H1 (cell line): ENCODE results near the gene KCNMA1. TPM values are rescaled to one million over a fixed set of nuclear protein-coding genes. Genes with fewer than 3 reads are reported as not detected.

Experiments
- CEBPB ChIP-seq: IDR thresholded peaks from 2 replicates; pipeline ENCODE4 v1.6.1; 2012; ENCODE audit warnings: low read depth, low read length
- EGR1 ChIP-seq: IDR thresholded peaks from 2 replicates; pipeline ENCODE4 v1.6.1; 2011; ENCODE audit warnings: low read depth, low read length, borderline replicate concordance
- RAD21 ChIP-seq, 2 experiments: IDR thresholded peaks in 1 of 2; conservative IDR thresholded peaks in 1 of 2; 2 replicates each; pipeline ENCODE4 v1.6.1; 2011; ENCODE audit warnings: low read depth in 2 of 2, low read length in 2 of 2, improper control_type of control experiment in 1 of 2, inconsistent platforms in 1 of 2, mild to moderate bottlenecking in 1 of 2, moderate library complexity in 1 of 2
- SRF ChIP-seq: IDR thresholded peaks from 2 replicates; pipeline ENCODE4 v1.6.1; 2011; ENCODE audit warnings: mild to moderate bottlenecking, low read depth, low read length, moderate library complexity
- polyA plus RNA-seq, 7 experiments: library from polyadenylated mRNA; depleted of rRNA in 3 of 7; stranded (reverse) in 5 of 7; unstranded in 2 of 7; fragments of >200 nt in 5 of 7; fragments of 200-250 nt in 2 of 7; gene quantifications; 1 replicate in 5 of 7; 2 replicates in 1 of 7; 4 replicates in 1 of 7; pipeline versions ENCODE4 v1.2.1 to v1.2.3, GENCODE V29; 2011 to 2013; ENCODE audit warnings: missing spikeins in 2 of 7, mixed read lengths in 2 of 7
- total RNA-seq: library from RNA; stranded (reverse); fragmentation: NEBNext Ultra II Directional; extraction: Animal tissue kit (Norgen Biotek cat#: 25700); gene quantifications from 2 replicates; pipeline ENCODE4 v1.2.1, GENCODE V29; 2021

Gene KCNMA1
- total and polyA plus RNA-seq, 2 of the 8 experiments (the other 6 are each of a cell fraction or from before 2014, with no cell fraction given) = 10.2 to 11.1 TPM

DNA sequence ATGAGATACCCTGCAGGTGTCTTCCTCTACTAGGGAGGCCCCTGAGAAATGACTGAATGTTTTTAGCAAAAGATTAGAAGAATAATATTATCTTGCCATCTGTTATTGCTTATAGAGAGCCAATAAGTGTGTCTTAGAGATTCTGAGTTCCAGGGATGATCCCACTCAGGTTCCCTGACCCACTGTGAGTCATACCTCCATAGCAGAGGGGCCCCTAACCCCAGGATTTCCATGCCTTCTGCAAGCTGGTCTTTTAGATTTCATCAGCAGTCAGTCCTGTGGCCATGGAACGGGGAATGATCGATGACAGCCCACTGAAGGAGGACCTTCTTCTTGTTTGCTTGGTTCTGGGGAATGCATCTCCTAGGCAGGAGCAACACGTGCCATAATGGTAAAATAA is 333.4 kb downstream of the KCNMA1 start (continued):
- TF ChIP-seq EGR1 (no peak), RAD21 (IDR thresholded peaks at IDR 0.05 in 1 of 2, conservative IDR thresholded peaks at IDR 0.05 in 1 of 2; ENCODE audit: low read depth in 2 of 2, low read length in 2 of 2) (no peak), SRF (no peak), CEBPB (no peak)
- TF ChIP-seq, all 59 proteins: peak for 0
